ENCODE measurements around the gene ENAM. TPM values are rescaled to one million over a fixed set of nuclear protein-coding genes. Genes with fewer than 3 reads are reported as not detected.

Gene ENAM
- total and polyA plus RNA-seq, 9 of the 15 experiments (the other 6 are each of a cell fraction or from before 2014, with no cell fraction given) = 0.04 to 0.09 (median 0.04) TPM; not detected in 6

GRCh38 chr4:70687821-70688794 is 59.6 kb downstream of the ENAM start, which contains the start of gene UTP3 (continued):
- TF ChIP-seq FOXP4 (CRISPR knock-in tag; IDR thresholded peaks at IDR 0.05; ENCODE audit: borderline replicate concordance) = no peak
- TF ChIP-seq, protein P1, sequence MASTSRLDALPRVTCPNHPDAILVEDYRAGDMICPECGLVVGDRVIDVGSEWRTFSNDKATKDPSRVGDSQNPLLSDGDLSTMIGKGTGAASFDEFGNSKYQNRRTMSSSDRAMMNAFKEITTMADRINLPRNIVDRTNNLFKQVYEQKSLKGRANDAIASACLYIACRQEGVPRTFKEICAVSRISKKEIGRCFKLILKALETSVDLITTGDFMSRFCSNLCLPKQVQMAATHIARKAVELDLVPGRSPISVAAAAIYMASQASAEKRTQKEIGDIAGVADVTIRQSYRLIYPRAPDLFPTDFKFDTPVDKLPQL (IDR thresholded peaks at IDR 0.05; ENCODE audit: extremely low read depth, insufficient read length) = peak; percentile 32
- no peak; the same call in 1 of the 2 replicates for TF ChIP-seq ZNF764 (CRISPR knock-in tag; IDR thresholded peaks at IDR 0.05; ENCODE audit: low read depth)
- TF ChIP-seq ZNF699 (CRISPR knock-in tag; IDR thresholded peaks at IDR 0.05; ENCODE audit: insufficient replicate concordance) = no peak
- TF ChIP-seq TEAD2 (tag; IDR thresholded peaks at IDR 0.05) = no peak
- peak; percentile 85 for TF ChIP-seq LCOR (CRISPR knock-in tag; IDR thresholded peaks at IDR 0.05)
- peak; percentile 90 for TF ChIP-seq ZBTB2 (IDR thresholded peaks at IDR 0.05)
- no peak for TF ChIP-seq THRA (IDR thresholded peaks at IDR 0.05)
- TF ChIP-seq SMARCB1 (IDR thresholded peaks at IDR 0.05; ENCODE audit: insufficient read length, low read depth) = no peak
- no peak for TF ChIP-seq ZNF76 (CRISPR knock-in tag; IDR thresholded peaks at IDR 0.05; ENCODE audit: borderline replicate concordance)
- TF ChIP-seq, protein P2, sequence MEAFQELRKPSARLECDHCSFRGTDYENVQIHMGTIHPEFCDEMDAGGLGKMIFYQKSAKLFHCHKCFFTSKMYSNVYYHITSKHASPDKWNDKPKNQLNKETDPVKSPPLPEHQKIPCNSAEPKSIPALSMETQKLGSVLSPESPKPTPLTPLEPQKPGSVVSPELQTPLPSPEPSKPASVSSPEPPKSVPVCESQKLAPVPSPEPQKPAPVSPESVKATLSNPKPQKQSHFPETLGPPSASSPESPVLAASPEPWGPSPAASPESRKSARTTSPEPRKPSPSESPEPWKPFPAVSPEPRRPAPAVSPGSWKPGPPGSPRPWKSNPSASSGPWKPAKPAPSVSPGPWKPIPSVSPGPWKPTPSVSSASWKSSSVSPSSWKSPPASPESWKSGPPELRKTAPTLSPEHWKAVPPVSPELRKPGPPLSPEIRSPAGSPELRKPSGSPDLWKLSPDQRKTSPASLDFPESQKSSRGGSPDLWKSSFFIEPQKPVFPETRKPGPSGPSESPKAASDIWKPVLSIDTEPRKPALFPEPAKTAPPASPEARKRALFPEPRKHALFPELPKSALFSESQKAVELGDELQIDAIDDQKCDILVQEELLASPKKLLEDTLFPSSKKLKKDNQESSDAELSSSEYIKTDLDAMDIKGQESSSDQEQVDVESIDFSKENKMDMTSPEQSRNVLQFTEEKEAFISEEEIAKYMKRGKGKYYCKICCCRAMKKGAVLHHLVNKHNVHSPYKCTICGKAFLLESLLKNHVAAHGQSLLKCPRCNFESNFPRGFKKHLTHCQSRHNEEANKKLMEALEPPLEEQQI (IDR thresholded peaks at IDR 0.05) = peak; percentile 92
- TF ChIP-seq PRDM10 (IDR thresholded peaks at IDR 0.05; ENCODE audit: partially characterized antibody) = peak; percentile 69

Measured in K562 (cell line).